ENCODE results near the gene CELA1. TPM values are rescaled to one million over a fixed set of nuclear protein-coding genes. Genes with fewer than 3 reads are reported as not detected.
A peak's percentile ranks its signal among the peaks of the same experiment; 100 is the strongest.
"Not testable (repeated sequence)": the region's sequence is repeated elsewhere in the genome, so short reads cannot be mapped to it uniquely, and the experiment has no call there.

The CELA1 gene
- total RNA-seq, 1 experiment from 2014 or later: 1.2 TPM

GRCh38 chr12:51323966-51324895 is 22.2 kb downstream of the CELA1 start, which contains the start of gene BIN2:
TSS of gene BIN2 (minus strand) at chr12:51324174. CDS start at chr12:51324102, 72 bp downstream.
- H3K36me3 ChIP-seq: no peaks in the 10 kb centered on the region
- peaks cover 51% of the 10 kb centered on the region for H3K4me1 ChIP-seq (replicated peaks)
- H3K4me3 ChIP-seq: no peak within 1 kb of the TSS
- no peaks in the 10 kb centered on the region for H3K27me3 ChIP-seq (replicated peaks)
- DNase-seq (ENCODE audit: low read depth in 1 of 2, low spot score in 2 of 2): no peak
- H3K27ac ChIP-seq: no peak within 1 kb of the TSS
- H3K9me3 ChIP-seq (replicated peaks): no peaks in the 10 kb centered on the region

DNA sequence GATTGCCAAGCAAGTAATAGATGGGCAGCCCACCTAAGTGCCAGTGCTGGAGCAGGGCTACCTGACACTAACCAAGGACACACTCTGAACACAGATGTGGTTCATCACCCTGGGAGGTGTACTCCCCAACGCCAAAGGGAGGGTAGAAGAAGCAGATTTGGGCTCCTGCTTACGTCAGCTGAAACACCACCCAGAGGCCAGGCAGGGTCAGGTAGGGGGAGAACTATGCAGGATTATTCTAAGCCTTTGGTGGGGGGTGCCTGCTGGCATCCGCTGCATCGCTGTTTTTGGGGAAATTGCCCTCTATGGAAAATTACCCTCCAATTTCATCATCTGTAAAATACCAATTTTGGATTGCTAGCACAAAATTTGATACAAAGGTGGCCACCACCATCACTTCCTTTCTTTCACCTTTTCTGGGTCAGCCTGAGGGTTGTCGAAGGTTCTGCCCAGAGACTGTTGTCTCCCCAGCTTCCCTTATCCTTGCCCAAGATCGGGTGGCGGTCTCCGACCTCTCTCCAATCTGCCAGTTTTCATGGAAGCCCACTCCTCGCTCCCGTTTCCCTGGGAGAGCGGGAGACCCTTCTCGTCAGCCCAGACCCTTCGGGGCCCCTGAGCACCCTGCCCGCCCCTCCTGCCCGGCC is 23.0 kb downstream of the CELA1 start:
- Histone ChIP-seq H3K4me3 (no peak overlapping the region), H3K4me1 (replicated peaks) (peaks cover 56% of the 10 kb centered on the region), H3K27ac (no peak overlapping the region), H3K27me3 (replicated peaks) (no peaks in the 10 kb centered on the region), H3K9me3 (replicated peaks) (no peaks in the 10 kb centered on the region), H3K36me3 (no peaks in the 10 kb centered on the region)
- DNase-seq (ENCODE audit: low read depth in 1 of 2, low spot score in 2 of 2): no peak

GRCh38 chr12:51322452-51322851 is 24.0 kb downstream of the CELA1 start:
- Histone ChIP-seq H3K4me3 (no peak overlapping the region), H3K27me3 (replicated peaks) (no peaks in the 10 kb centered on the region), H3K36me3 (no peaks in the 10 kb centered on the region), H3K27ac (no peak overlapping the region), H3K9me3 (replicated peaks) (no peaks in the 10 kb centered on the region), H3K4me1 (replicated peaks) (peaks cover 50% of the 10 kb centered on the region)
- no peak for DNase-seq (ENCODE audit: low read depth in 1 of 2, low spot score in 2 of 2)

GRCh38 chr12:51321882-51322281 is 24.6 kb downstream of the CELA1 start:
- no peak overlapping the region for H3K4me3 ChIP-seq
- H3K4me1 ChIP-seq (replicated peaks): peaks cover 45% of the 10 kb centered on the region
- H3K27me3 ChIP-seq (replicated peaks): no peaks in the 10 kb centered on the region
- no peak overlapping the region; the same call in 1 of the 2 replicates for H3K27ac ChIP-seq
- no peak for DNase-seq (ENCODE audit: low read depth in 1 of 2, low spot score in 2 of 2)
- no peaks in the 10 kb centered on the region for H3K36me3 ChIP-seq
- H3K9me3 ChIP-seq (replicated peaks): no peaks in the 10 kb centered on the region

DNA sequence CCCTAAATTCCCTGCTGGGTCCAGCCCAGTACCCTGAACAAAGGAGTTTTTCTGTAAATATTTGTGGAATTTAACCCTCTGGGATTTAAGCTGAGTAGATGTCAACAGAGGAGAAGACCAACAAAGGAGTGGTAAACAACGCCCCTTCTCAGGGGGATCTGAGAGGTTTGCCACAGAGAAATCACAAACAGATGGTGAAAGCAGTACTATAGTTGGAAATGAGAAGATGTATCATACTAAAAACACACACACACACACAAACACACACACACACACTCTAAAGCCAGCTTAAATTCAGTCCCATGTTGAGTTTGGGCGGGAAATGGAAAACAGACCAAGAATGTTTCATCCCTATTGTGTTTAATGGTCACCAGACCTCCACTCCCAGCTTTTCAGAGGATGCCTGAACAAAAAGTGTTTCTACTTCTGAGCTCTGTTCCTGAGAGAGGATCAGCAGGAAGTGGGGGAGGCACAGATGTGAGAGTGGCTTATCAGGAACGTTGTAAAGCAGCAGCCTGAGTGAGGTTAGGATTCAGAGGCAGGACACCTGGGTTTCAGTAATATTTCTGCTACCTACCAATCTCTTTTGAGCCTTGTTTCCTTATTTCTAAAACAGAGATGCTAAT is 25.7 kb downstream of the CELA1 start:
- Histone ChIP-seq H3K27ac (peak overlapping the region; percentile 81), H3K4me1 (replicated peaks) (peaks cover 34% of the 10 kb centered on the region), H3K27me3 (replicated peaks) (no peaks in the 10 kb centered on the region), H3K4me3 (no peak overlapping the region), H3K9me3 (replicated peaks) (no peaks in the 10 kb centered on the region), H3K36me3 (no peaks in the 10 kb centered on the region)
- DNase-seq (ENCODE audit: low read depth in 1 of 2, low spot score in 2 of 2): peak; percentile 84 to 95

DNA sequence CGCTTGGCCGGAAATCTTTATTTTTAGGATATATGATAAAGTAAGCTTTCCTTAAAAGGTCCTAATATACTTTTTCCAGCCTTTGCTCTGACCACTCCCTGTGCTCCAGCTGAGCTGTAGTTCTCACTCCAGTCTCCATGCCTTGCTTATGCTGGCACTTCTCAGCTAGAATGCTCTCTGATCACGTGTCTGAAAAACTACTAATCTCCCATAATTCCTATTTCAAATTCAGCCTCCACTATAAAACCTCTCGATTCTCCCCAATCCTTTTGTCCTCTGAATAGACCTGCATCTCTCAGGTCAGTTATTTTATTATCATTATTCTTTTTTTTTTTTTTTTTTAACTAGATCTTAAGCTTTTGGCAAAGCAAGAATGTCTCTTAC is 26.2 kb downstream of the CELA1 start:
- no peak overlapping the region for H3K4me3 ChIP-seq
- H3K4me1 ChIP-seq (replicated peaks): peaks cover 34% of the 10 kb centered on the region
- no peak for DNase-seq (ENCODE audit: low read depth in 1 of 2, low spot score in 2 of 2)
- no peaks in the 10 kb centered on the region for H3K27me3 ChIP-seq (replicated peaks)
- no peaks in the 10 kb centered on the region for H3K36me3 ChIP-seq
- H3K9me3 ChIP-seq (replicated peaks): no peaks in the 10 kb centered on the region
- peak overlapping the region; percentile 81 for H3K27ac ChIP-seq

- Histone ChIP-seq H3K4me1 (replicated peaks) (peaks cover 34% of the 10 kb centered on the region), H3K27me3 (replicated peaks) (no peaks in the 10 kb centered on the region), H3K9me3 (replicated peaks) (no peaks in the 10 kb centered on the region), H3K4me3 (no peak overlapping the region), H3K36me3 (no peaks in the 10 kb centered on the region), H3K27ac (no peak overlapping the region)
- DNase-seq (ENCODE audit: low read depth in 1 of 2, low spot score in 2 of 2): no peak
Measured at GRCh38 chr12:51318846-51319599, 27.5 kb downstream of the CELA1 start.

DNA sequence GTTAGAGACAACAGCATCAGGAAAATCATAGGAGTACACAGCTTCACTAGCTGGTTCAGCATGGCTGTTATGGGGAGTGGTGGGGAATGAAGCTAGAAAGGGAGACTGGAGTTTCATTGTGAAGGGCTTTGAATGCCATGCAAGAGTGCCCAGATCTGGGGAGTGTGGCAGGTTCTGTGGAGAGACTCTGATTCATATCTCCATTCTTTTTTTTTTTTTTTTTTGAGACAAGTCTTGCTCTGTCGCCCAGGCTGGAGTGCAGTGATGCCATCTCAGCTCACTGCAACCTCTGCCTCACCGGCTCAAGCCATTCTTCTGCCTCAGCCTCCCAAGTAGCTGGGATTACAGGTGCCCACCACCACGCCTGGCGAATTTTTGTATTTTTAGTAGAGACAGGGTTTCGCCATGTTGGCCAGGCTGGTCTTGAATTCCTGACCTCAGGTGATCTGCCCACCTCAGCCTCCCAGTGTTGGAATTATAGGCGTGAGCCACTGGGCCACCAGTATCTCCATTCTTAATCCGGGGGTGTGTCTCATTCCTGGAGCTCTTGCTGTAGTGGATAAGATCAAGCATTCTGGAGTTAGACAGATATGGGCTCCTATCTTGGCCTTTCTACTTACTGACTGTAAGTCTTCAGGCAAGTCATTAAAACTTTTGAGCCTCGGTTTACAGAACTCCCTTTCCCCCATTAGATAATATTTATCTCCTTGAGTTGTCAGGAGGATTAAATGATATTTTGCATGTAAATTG is 28.2 kb downstream of the CELA1 start:
- H3K36me3 ChIP-seq; H3K27me3 ChIP-seq (replicated peaks); H3K9me3 ChIP-seq (replicated peaks); DNase-seq (ENCODE audit: low read depth in 1 of 2, low spot score in 2 of 2); H3K4me3 ChIP-seq; H3K27ac ChIP-seq: not testable (repeated sequence)
- peaks cover 34% of the 10 kb centered on the region for H3K4me1 ChIP-seq (replicated peaks)

DNA sequence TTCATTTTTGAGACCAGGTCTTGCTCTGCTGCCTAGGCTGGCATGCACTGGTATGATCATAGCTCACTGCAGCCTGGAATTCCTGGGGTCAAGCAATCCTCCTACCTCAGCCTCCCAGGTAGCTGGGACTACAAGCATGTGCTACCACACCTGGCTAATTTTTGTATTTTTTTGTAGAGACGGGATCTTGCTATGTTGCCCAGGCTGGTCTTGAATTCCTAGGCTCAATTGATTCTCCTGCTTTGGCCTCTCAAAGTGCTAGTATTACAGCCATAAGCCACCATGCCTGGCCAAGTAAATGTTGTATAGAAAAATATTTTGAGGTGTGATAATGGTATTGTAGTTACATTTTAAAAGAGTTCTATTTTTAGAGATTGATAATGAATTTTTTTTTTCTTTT is 35.1 kb downstream of the CELA1 start:
- no peaks in the 10 kb centered on the region for H3K36me3 ChIP-seq
- no peaks in the 10 kb centered on the region for H3K27me3 ChIP-seq (replicated peaks)
- H3K9me3 ChIP-seq (replicated peaks): no peaks in the 10 kb centered on the region
- H3K27ac ChIP-seq: no peak overlapping the region
- H3K4me1 ChIP-seq (replicated peaks): peaks cover 18% of the 10 kb centered on the region
- no peak for DNase-seq (ENCODE audit: low read depth in 1 of 2, low spot score in 2 of 2)
- no peak overlapping the region for H3K4me3 ChIP-seq

DNA sequence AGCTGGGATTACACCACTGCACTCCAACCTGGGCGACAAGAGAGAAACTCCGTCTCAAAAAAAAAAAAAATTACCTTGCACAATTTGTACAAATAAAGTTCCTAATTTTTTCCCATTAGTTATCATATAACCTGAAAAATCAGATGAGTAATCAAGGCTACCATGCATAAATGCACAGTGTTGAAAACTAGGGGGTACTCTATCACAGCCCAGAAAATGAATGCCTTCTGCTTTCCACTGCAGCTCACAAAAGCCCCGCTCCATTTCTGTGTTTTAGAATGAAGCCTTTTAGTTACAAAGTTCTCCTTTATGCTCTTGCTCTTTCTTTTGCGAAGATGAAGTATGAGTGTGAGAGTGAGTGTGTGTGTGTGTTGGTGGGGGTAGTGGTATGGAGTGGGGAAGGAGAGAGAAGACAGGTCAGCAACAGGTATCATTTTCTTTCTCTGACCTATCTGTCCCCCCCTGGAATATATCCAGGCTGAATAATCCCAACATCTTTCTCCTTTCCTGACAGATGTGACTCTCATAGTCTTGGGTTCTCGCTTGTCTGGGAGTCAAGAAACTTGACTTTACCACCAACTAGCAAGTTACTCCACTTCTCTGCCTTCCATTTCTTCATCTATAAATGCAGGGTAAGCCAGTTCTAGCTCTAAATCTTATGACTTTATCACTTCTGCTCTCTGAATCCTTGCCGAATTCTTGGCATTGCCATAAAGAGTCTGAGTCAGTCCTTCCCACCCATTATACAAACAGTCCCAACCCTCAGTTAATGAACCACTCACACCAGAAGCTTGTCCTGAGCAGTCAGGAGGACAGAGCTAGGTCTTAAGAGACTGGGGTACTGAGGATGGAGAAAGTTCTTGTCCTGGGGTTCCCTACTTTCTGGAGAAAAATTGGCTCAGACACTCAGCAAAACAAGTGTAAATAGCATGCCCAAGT is 38.6 kb downstream of the CELA1 start:
- no peak overlapping the region for H3K4me3 ChIP-seq
- peak; percentile 49 to 59 for DNase-seq (ENCODE audit: low read depth in 1 of 2, low spot score in 2 of 2)
- H3K27me3 ChIP-seq (replicated peaks): no peaks in the 10 kb centered on the region
- H3K36me3 ChIP-seq: no peaks in the 10 kb centered on the region
- peak overlapping the region; percentile 16 for H3K27ac ChIP-seq
- no peaks in the 10 kb centered on the region for H3K9me3 ChIP-seq (replicated peaks)
- H3K4me1 ChIP-seq (replicated peaks): peaks cover 18% of the 10 kb centered on the region

DNA sequence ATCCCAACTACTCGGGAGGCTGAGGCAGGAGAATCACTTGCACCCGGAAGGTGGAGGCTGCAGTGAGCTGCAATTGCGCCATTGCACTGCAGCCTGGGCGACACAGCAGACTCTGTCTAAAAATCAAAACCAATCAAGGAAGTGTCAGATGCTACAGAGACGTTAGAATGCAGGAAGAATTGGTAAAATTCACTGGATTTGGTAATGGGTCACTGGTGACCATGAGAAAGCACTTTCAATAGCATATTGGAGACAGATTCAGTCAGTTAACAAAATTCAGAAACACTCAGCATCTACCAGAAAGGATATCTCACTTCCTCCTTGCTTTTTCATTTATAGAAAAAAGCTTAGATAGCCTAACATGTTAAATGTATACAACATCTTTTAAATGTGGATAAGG is 40.0 kb downstream of the CELA1 start:
- no peak overlapping the region for H3K4me3 ChIP-seq
- H3K27me3 ChIP-seq (replicated peaks): no peaks in the 10 kb centered on the region
- no peaks in the 10 kb centered on the region for H3K36me3 ChIP-seq
- no peak for DNase-seq (ENCODE audit: low read depth in 1 of 2, low spot score in 2 of 2)
- peaks cover 18% of the 10 kb centered on the region for H3K4me1 ChIP-seq (replicated peaks)
- no peak overlapping the region for H3K27ac ChIP-seq
- H3K9me3 ChIP-seq (replicated peaks): no peaks in the 10 kb centered on the region

GRCh38 chr12:51300768-51301167 is 45.7 kb downstream of the CELA1 start:
- H3K27me3 ChIP-seq (replicated peaks); H3K27ac ChIP-seq; H3K4me1 ChIP-seq (replicated peaks); DNase-seq (ENCODE audit: low read depth in 1 of 2, low spot score in 2 of 2); H3K4me3 ChIP-seq; H3K36me3 ChIP-seq; H3K9me3 ChIP-seq (replicated peaks): not testable (repeated sequence)

Data from SJSA1 (cell line).